ENCODE measurements around the gene CADM2.

CADM2 gene

DNA sequence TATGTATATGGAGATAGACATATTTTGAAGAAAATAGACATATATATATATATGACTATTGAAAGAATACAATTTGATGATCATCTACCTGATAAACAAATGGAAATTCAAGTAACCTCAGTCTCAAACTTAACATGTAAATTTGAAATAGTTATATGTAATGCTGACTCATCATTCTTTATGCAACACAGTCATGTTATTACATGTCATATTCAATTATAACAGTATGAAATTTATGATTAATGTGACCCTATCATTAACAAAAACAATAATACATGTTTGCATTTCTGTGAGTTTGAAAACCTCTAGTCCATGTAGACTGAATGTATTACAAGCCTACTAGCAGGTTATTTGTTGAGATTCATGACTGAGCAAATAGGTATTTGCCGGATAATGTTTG is 204.1 kb downstream of the CADM2 start:
- Mint-ChIP-seq H3K27ac (no peak overlapping the region), H3K36me3 (ENCODE audit: low read depth) (no peaks in the 10 kb centered on the region), H3K9me3 (peaks cover 11% of the 10 kb centered on the region), H3K4me3 (no peak overlapping the region), H3K27me3 (ENCODE audit: low read depth) (no peaks in the 10 kb centered on the region), H3K4me1 (ENCODE audit: low read depth) (no peaks in the 10 kb centered on the region)

DNA sequence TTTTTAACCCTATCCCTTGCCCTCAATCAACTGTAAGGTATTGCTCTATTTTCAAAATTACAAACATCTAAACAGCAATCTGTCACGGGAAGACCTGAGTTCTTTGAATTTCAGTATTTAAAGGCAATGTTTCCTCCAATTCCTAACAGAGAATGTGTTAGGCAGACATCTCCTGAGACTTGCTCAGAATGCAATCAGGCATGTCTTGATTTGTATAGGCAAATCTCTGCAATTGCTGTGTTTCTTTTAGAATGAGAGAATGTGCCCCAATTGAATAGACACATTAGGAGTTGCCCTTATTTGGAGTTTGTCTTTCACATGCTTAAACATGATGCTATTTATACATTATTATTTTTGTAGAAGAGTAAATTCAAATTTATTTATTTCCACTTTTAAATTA is 205.6 kb downstream of the CADM2 start:
- Mint-ChIP-seq H3K27me3 (ENCODE audit: low read depth) (no peaks in the 10 kb centered on the region), H3K9me3 (peaks cover 5% of the 10 kb centered on the region), H3K4me3 (no peak overlapping the region), H3K36me3 (ENCODE audit: low read depth) (no peaks in the 10 kb centered on the region), H3K4me1 (ENCODE audit: low read depth) (no peaks in the 10 kb centered on the region), H3K27ac (no peak overlapping the region)

DNA sequence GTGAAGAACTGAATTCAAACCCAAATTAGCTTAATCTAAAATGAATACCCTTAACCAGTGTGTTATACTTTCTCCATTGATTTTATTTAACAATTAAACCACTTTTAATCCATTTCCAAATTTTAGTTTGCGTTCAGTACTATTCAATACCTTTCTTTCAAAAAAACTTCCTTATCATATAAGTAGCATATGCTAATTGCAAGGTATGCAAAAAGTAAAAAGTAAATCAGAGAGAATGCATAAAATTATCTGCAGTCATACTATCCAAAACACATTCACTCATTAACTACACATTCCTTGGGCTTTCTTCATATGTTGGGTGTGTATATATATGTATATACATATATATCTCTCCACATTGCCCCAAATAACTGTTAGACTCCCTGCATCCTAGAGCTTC is 208.8 kb downstream of the CADM2 start:
- Mint-ChIP-seq H3K9me3 (no peaks in the 10 kb centered on the region), H3K36me3 (ENCODE audit: low read depth) (no peaks in the 10 kb centered on the region), H3K27ac (no peak overlapping the region), H3K4me3 (no peak overlapping the region), H3K4me1 (ENCODE audit: low read depth) (no peaks in the 10 kb centered on the region), H3K27me3 (ENCODE audit: low read depth) (no peaks in the 10 kb centered on the region)

DNA sequence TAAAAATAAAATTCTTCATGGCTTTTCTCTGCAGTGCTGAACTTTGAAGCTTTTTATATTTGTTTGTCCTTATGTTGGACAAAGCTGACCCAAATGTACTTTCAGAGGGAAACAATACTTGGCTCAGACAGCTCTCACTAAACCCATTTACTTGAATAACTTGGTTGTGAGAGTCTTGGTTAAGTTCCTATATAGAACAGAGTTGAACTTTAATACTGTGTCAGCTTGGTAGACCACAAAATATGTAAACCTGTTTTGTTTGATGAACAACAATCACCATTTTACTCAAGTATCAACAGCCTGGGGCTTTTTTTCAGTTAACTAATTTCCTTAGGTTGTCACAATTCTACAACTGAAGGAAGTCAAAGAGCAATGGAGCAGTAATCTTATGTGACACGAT is 211.9 kb downstream of the CADM2 start:
- Mint-ChIP-seq H3K27ac (no peak overlapping the region), H3K9me3 (no peaks in the 10 kb centered on the region)

DNA sequence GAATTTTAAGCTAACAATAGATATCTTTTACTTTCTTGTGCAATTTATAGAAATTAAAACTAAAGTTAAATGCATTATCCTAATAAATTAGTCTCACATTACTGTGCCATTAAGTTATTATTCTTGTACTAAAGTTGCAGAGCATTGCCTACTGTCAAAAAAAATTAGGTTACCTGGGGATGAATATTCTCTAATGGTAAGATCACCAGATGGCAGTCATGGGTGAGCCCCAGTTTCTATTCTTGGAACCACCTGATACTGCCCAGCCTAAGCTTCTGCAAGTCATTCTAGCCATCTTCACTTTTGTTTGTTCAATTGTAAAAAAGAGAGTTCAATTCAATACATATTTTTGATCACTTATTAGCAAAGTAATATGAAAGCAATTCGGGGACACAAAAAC is 213.2 kb downstream of the CADM2 start:
- no peak overlapping the region for H3K27ac Mint-ChIP-seq
- H3K36me3 Mint-ChIP-seq (ENCODE audit: low read depth) = no peaks in the 10 kb centered on the region
- H3K4me1 Mint-ChIP-seq (ENCODE audit: low read depth) = no peaks in the 10 kb centered on the region
- H3K27me3 Mint-ChIP-seq (ENCODE audit: low read depth) = no peaks in the 10 kb centered on the region
- H3K4me3 Mint-ChIP-seq = no peak overlapping the region
- H3K9me3 Mint-ChIP-seq = no peaks in the 10 kb centered on the region

More for the DNA sequence above, 211.9 kb downstream of the CADM2 start:
- Mint-ChIP-seq H3K27me3 (ENCODE audit: low read depth) (no peaks in the 10 kb centered on the region), H3K4me1 (ENCODE audit: low read depth) (no peaks in the 10 kb centered on the region), H3K4me3 (no peak overlapping the region), H3K36me3 (ENCODE audit: low read depth) (no peaks in the 10 kb centered on the region)

DNA sequence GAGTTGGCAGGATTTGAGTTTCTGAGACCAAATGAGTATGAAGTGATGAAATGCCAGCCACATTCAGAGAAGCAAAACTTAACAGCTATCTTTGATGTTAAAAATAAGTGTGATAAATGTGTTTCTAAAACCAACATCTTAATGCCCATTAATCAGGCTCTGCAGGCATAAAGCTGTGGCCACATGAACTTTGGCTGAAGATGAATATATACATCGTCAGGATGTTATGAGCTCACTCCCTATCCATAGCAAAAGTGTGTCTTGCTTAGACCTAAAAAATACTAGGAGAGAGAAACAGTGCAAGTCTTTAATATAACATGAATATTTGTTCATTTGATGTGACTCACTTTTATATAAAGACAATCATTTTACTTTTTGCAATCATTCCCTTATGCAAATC is 218.0 kb downstream of the CADM2 start:
- no peaks in the 10 kb centered on the region for H3K27me3 Mint-ChIP-seq (ENCODE audit: low read depth)
- no peaks in the 10 kb centered on the region for H3K9me3 Mint-ChIP-seq

DNA sequence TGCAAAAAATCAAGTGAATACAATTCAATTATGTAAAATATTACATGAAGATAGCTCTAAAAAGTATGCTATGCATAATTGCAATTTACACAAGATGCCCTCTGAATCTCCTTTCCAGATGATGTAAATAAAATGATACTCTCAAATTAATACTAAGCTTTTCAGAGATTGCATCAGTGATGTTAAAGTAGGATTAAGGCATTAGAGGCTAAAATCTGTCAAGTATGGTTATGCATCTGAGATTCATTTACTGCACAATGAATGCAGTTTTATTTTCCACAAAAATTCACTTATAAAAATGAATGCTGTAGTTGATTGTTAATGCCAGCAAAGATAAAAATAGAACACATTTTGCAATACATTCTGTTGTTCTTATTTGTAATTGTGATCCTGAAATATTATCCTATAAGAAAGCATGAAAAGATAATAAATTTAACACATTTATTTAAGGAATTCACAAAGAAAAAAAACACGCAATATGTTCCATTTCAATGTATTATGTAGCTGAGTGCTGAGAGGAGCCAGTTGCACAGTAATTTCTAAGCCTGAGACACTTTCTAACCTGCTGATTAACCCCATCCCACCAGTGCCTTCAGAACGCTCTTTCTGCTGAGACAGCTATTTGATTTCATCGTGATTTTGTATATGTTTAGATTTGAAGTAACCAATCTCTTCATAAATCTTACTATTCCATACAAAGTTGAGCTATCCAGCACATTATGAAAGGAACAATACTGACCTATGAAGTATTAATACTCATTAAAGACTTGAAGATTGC is 224.4 kb downstream of the CADM2 start:
- Mint-ChIP-seq H3K9me3 (no peaks in the 10 kb centered on the region), H3K27me3 (ENCODE audit: low read depth) (no peaks in the 10 kb centered on the region), H3K36me3 (ENCODE audit: low read depth) (no peaks in the 10 kb centered on the region), H3K4me1 (ENCODE audit: low read depth) (no peaks in the 10 kb centered on the region), H3K27ac (no peak overlapping the region), H3K4me3 (no peak overlapping the region)

More for the DNA sequence above, 218.0 kb downstream of the CADM2 start:
- Mint-ChIP-seq H3K27ac (no peak overlapping the region), H3K36me3 (ENCODE audit: low read depth) (no peaks in the 10 kb centered on the region), H3K4me3 (no peak overlapping the region), H3K4me1 (ENCODE audit: low read depth) (no peaks in the 10 kb centered on the region)

DNA sequence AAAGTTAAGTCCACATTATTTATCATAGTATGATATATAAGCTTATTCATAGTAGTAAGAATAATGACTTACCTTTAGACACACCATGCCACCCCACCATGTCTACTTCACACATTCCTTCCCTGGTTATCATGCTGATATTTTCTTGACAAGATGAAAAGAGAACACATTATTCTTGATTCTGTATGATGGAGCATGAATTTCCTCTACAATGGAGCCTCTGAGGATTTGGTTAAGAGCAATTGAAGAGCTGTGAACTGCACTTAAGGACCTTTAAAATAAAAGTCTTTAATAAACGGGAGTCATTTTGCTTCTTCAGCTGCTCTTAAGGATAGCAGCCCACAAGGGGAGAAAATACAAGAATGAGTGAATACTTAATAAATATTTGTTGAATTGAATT is 226.7 kb downstream of the CADM2 start:
- H3K9me3 Mint-ChIP-seq = no peaks in the 10 kb centered on the region
- no peaks in the 10 kb centered on the region for H3K27me3 Mint-ChIP-seq (ENCODE audit: low read depth)

DNA sequence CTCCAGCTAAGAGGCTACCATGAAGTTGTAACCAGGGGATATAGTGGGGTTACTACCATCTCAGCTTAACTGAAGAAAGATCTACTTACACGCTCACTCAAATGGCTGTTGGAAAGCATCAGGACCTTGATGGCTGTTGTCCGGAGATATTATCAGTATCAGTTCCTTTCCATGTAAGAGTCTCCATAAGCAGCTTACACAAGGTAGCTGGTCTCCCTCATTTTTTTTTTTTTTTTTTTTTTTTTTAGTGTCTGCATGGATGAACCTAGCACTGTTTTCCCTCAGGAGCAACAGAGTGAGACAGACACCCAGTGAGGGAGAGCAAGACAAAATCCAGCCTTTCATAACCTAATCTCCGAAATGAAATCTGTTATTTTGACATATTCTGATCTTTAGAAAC is 230.9 kb downstream of the CADM2 start:
- Mint-ChIP-seq H3K27ac (no peak overlapping the region), H3K4me3 (no peak overlapping the region), H3K4me1 (ENCODE audit: low read depth) (no peaks in the 10 kb centered on the region), H3K36me3 (ENCODE audit: low read depth) (no peaks in the 10 kb centered on the region), H3K9me3 (no peaks in the 10 kb centered on the region), H3K27me3 (ENCODE audit: low read depth) (no peaks in the 10 kb centered on the region)

More for the DNA sequence above, 226.7 kb downstream of the CADM2 start:
- no peaks in the 10 kb centered on the region for H3K4me1 Mint-ChIP-seq (ENCODE audit: low read depth)
- H3K36me3 Mint-ChIP-seq (ENCODE audit: low read depth) = no peaks in the 10 kb centered on the region
- H3K27ac Mint-ChIP-seq = no peak overlapping the region
- H3K4me3 Mint-ChIP-seq = no peak overlapping the region

DNA sequence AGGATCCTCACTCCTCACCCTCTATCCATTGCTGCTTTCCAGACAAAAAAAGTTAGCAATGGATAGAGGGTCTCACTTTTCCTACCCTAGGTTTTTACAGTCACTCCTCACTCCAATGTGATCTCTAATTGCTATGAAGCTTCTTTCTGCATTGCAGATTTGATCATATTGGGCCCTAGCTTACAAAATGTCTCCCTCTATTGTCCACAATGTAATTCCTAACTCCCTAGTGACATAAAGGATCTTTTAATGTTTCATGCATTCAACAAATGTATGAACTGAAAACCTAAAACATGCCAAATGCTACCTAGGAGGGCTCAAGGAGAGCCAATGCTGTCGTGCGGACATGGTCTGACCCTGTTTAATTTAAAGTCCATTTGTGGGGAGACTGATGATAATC is 234.8 kb downstream of the CADM2 start:
- Mint-ChIP-seq H3K9me3 (no peaks in the 10 kb centered on the region), H3K4me3 (no peak overlapping the region), H3K36me3 (ENCODE audit: low read depth) (no peaks in the 10 kb centered on the region), H3K4me1 (ENCODE audit: low read depth) (no peaks in the 10 kb centered on the region), H3K27me3 (ENCODE audit: low read depth) (no peaks in the 10 kb centered on the region), H3K27ac (no peak overlapping the region)

DNA sequence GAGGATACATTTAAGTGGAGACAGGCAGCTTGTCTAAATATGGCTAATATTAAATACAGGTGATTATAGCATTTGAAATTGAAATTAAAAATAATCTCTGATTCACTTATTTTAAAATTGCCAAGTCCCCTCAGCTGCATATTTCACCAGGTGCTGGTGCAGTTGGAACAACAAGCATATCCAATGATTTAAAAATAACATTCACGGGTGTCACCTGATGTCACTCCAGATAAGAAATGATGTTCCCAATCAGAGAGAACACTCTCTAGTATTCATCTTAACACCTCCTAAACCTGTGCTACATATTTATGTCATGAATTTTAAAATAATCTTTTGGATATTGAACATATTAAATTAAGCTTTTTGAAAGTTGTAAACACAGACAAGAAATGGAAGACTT is 249.9 kb downstream of the CADM2 start:
- no peak overlapping the region for H3K27ac Mint-ChIP-seq
- no peaks in the 10 kb centered on the region for H3K36me3 Mint-ChIP-seq (ENCODE audit: low read depth)
- no peaks in the 10 kb centered on the region for H3K4me1 Mint-ChIP-seq (ENCODE audit: low read depth)
- H3K4me3 Mint-ChIP-seq = no peak overlapping the region
- H3K27me3 Mint-ChIP-seq (ENCODE audit: low read depth) = no peaks in the 10 kb centered on the region
- peaks cover 13% of the 10 kb centered on the region for H3K9me3 Mint-ChIP-seq

DNA sequence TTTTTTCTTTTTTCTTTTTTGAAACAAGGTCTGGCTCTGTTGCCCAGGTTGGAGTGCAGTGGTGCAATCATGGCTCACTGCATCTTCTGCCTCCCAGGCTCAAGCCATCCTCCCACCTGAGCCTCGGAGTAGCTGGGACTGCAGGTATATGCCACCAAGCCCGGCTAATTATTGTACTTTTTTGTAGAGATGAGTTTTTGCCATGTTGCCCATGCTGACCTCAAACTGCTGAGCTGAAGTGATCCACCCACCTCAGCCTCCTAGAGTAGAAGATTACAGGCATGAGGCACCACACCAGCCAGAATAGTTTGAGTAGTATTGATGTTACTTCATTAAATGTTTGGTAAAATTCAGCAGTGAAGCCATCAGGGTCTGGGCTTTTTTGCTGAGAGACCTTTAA is 251.8 kb downstream of the CADM2 start:
- Mint-ChIP-seq H3K9me3 (peaks cover 13% of the 10 kb centered on the region), H3K27me3 (ENCODE audit: low read depth) (no peaks in the 10 kb centered on the region), H3K4me1 (ENCODE audit: low read depth) (no peaks in the 10 kb centered on the region), H3K27ac (no peak overlapping the region), H3K36me3 (ENCODE audit: low read depth) (no peaks in the 10 kb centered on the region), H3K4me3 (no peak overlapping the region)

DNA sequence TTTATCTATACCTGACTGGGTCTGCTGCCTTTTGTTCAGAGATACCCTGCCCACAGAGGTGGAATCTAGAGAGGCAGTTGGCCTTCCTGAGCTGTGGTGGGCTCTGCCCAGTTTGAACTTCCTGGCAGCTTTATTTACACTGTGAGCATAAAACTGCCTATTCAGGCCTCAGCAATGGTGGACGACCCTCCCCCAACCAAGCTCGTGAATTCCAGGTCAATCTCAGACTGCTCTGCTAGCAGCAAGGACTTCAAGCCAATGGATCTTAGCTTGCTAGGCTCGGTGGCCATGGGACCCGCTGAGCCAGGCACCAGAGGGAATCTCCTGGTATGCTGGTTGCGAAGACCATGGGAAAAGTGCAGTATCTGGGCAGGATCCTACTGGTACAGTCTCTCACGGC is 270.2 kb downstream of the CADM2 start:
- H3K9me3 Mint-ChIP-seq = peaks cover 19% of the 10 kb centered on the region
- no peaks in the 10 kb centered on the region for H3K27me3 Mint-ChIP-seq (ENCODE audit: low read depth)
- no peak overlapping the region for H3K4me3 Mint-ChIP-seq
- H3K4me1 Mint-ChIP-seq (ENCODE audit: low read depth) = no peaks in the 10 kb centered on the region
- H3K36me3 Mint-ChIP-seq (ENCODE audit: low read depth) = no peaks in the 10 kb centered on the region
- no peak overlapping the region for H3K27ac Mint-ChIP-seq

DNA sequence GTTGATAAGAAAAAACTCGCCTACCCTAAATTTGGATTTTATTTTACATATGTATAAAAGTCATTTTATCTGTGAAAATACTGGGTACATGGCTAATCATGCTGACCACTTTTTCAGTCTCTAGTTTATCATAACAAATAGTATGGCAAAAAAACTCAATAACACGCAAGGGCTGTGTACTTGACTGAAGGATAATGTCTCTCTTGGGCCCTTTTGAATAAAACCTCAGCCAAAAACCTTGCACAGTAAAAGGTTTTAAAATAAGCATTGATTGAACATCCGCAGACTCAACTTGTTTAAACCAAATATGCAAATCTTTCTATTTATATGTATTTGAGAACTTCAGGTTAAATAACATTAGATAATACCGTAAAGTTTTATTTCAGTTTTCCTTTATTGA is 285.3 kb downstream of the CADM2 start:
- H3K27ac Mint-ChIP-seq = no peak overlapping the region
- H3K4me1 Mint-ChIP-seq (ENCODE audit: low read depth) = no peaks in the 10 kb centered on the region
- no peak overlapping the region for H3K4me3 Mint-ChIP-seq
- no peaks in the 10 kb centered on the region for H3K9me3 Mint-ChIP-seq
- H3K36me3 Mint-ChIP-seq (ENCODE audit: low read depth) = no peaks in the 10 kb centered on the region
- H3K27me3 Mint-ChIP-seq (ENCODE audit: low read depth) = no peaks in the 10 kb centered on the region

DNA sequence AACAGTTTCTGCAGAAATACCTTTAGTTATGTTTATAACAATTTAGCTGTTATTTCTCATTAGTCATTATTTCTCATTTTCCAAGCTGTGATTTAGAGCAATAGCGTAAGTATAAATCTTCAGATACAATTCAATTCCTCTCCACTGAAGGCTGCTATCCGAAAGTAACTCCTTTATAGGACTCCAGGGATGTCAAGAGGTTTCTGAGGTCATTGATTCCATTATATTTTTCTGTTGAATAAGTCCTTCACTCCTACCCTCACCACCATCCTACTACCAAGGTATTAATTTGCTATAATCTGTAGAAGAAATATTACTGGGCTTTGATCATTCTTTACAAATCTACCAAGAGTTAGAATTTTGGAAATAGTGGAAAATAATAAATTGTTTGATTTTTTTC is 285.7 kb downstream of the CADM2 start:
- Mint-ChIP-seq H3K36me3 (ENCODE audit: low read depth) (no peaks in the 10 kb centered on the region), H3K4me3 (no peak overlapping the region), H3K27ac (no peak overlapping the region)

DNA sequence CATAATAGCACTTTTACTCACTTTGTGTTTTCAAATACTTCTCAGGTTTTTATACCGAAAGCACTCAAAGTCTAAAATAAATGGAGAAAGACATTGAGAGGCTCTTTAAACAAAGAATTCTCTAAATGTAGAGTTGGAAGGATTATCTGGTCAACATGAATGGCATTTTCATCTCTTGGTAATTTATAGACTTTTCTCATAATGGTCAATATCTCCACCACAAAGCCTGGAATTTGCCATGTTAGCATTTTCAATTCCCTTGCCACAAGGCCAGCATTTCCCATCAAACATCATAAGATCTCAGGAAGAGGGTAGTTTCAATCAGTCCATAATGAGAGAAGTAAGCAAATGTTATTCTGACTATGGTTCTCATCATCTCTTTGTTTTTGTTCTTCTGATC is 293.0 kb downstream of the CADM2 start:
- H3K27me3 Mint-ChIP-seq (ENCODE audit: low read depth) = no peaks in the 10 kb centered on the region
- H3K9me3 Mint-ChIP-seq = no peaks in the 10 kb centered on the region
- H3K4me3 Mint-ChIP-seq = no peak overlapping the region
- H3K36me3 Mint-ChIP-seq (ENCODE audit: low read depth) = no peaks in the 10 kb centered on the region
- H3K27ac Mint-ChIP-seq = no peak overlapping the region
- H3K4me1 Mint-ChIP-seq (ENCODE audit: low read depth) = no peaks in the 10 kb centered on the region

More for the DNA sequence above, 285.7 kb downstream of the CADM2 start:
- Mint-ChIP-seq H3K27me3 (ENCODE audit: low read depth) (no peaks in the 10 kb centered on the region), H3K4me1 (ENCODE audit: low read depth) (no peaks in the 10 kb centered on the region), H3K9me3 (no peaks in the 10 kb centered on the region)
